MM.1S (cell line): ENCODE results near the gene APOC1.
"Not testable (repeated sequence)": the region's sequence is repeated elsewhere in the genome, so short reads cannot be mapped to it uniquely, and the experiment has no call there.

Experiments used
- DNase-seq: peaks from one replicate; pipeline ENCODE4 v3.0.0-alpha.2; 2015
- H2AFZ ChIP-seq: fragments of 300-600 bp; sonication (generic); 2 replicates; pipeline ENCODE4 v1.6.0; 2016; ENCODE audit warnings: antibody characterized with exemption, low read length
- H3F3A ChIP-seq: fragments of 300-600 bp; sonication (generic); 2 replicates; pipeline ENCODE4 v1.6.1; 2016; ENCODE audit warnings: mild to moderate bottlenecking, antibody characterized with exemption, low read length, moderate library complexity, mixed read lengths; ENCODE audit not compliant: insufficient read depth
- H3K27ac ChIP-seq: fragments of 300-600 bp; sonication (generic); 2 replicates; pipeline ENCODE4 v1.5.1; 2016; ENCODE audit warnings: mild to moderate bottlenecking, low read length
- H3K27me3 ChIP-seq: fragments of 300-600 bp; sonication (generic); replicated peaks from 2 replicates; pipeline ENCODE4 v1.6.0; 2016; ENCODE audit warnings: low read length; ENCODE audit not compliant: insufficient read depth
- H3K36me3 ChIP-seq: fragments of 300-600 bp; sonication (generic); replicated peaks from 2 replicates; pipeline ENCODE4 v1.6.1; 2016; ENCODE audit warnings: mild to moderate bottlenecking, low read length, mixed read lengths; ENCODE audit not compliant: insufficient read depth
- H3K4me1 ChIP-seq: fragments of 300-600 bp; sonication (generic); 2 replicates; pipeline ENCODE4 v1.6.1; 2016; ENCODE audit warnings: low read length, mixed read lengths
- H3K4me2 ChIP-seq: fragments of 300-600 bp; sonication (generic); 2 replicates; pipeline ENCODE4 v1.6.0; 2016; ENCODE audit warnings: low read depth, low read length
- H3K4me3 ChIP-seq: fragments of 300-600 bp; sonication (generic); 2 replicates; pipeline ENCODE4 v1.5.1; 2016; ENCODE audit warnings: low read length, mixed read lengths
- H3K79me2 ChIP-seq: fragments of 300-600 bp; sonication (generic); 2 replicates; pipeline ENCODE4 v1.6.1; 2016; ENCODE audit warnings: mixed run types, low read length, mixed read lengths
- H3K9ac ChIP-seq: fragments of 300-600 bp; sonication (generic); 2 replicates; pipeline ENCODE4 v1.6.1; 2016; ENCODE audit warnings: low read length, mixed read lengths
- H3K9me2 ChIP-seq: fragments of 300-600 bp; sonication (generic); replicated peaks from 2 replicates; pipeline ENCODE4 v1.6.1; 2016; ENCODE audit warnings: mild to moderate bottlenecking, low read length, mixed read lengths; ENCODE audit not compliant: insufficient read depth
- H3K9me3 ChIP-seq: fragments of 300-600 bp; sonication (generic); replicated peaks from 2 replicates; pipeline ENCODE4 v1.6.1; 2016; ENCODE audit warnings: mild to moderate bottlenecking, low read length, mixed read lengths; ENCODE audit not compliant: insufficient read depth
- H4K20me1 ChIP-seq: fragments of 300-600 bp; sonication (generic); 2 replicates; pipeline ENCODE4 v1.6.1; 2016; ENCODE audit warnings: mild to moderate bottlenecking, low read length, moderate library complexity, mixed read lengths; ENCODE audit not compliant: insufficient read depth
- CTCF ChIP-seq: fragments of 300-600 bp; sonication (generic); IDR thresholded peaks from 2 replicates; pipeline ENCODE4 v1.5.1; 2016; ENCODE audit warnings: antibody characterized with exemption, low read length, mixed read lengths
- EZH2 ChIP-seq: fragments of 300-600 bp; sonication (generic); optimal IDR thresholded peaks from 2 replicates; pipeline ENCODE3; 2017; ENCODE audit warnings: low read depth, mild to moderate bottlenecking, antibody characterized with exemption, low read length, mixed read lengths
- EZH2phosphoT487 ChIP-seq: fragments of 300-600 bp; sonication (generic); IDR thresholded peaks from 2 replicates; pipeline ENCODE4 v1.6.1; 2018; ENCODE audit warnings: antibody characterized with exemption, low read length

Gene APOC1

GRCh38 chr19:44908074-44908835, 6.2 kb upstream of the APOC1 start:
- Histone ChIP-seq H3K27ac (no peak overlapping the region), H3K79me2 (no peaks in the 10 kb centered on the region), H3K4me1 (no peaks in the 10 kb centered on the region), H3K9me2 (no peaks in the 10 kb centered on the region), H3K4me3 (no peak overlapping the region), H3K27me3 (peaks cover 56% of the 10 kb centered on the region), H3K4me2 (no peak overlapping the region), H3F3A (0 out of 2 replicates have a peak, but pooled peaks cover 2% of the 10 kb centered on the region), H3K9ac (no peak overlapping the region), H3K36me3 (no peaks in the 10 kb centered on the region), H3K9me3 (no peaks in the 10 kb centered on the region), H2AFZ (no peak overlapping the region), H4K20me1 (no peaks in the 10 kb centered on the region)
- TF ChIP-seq EZH2phosphoT487: no peak
- no peak for TF ChIP-seq CTCF
- TF ChIP-seq EZH2: no peak
- no peak for DNase-seq

GRCh38 chr19:44908836-44909261, 5.6 kb upstream of the APOC1 start:
- Histone ChIP-seq H4K20me1 (no peaks in the 10 kb centered on the region), H3F3A (0 out of 2 replicates have a peak, but pooled peaks cover 2% of the 10 kb centered on the region), H3K27ac (no peak overlapping the region), H2AFZ (no peak overlapping the region), H3K36me3 (no peaks in the 10 kb centered on the region), H3K4me2 (no peak overlapping the region), H3K4me3 (no peak overlapping the region), H3K9me2 (no peaks in the 10 kb centered on the region), H3K9me3 (no peaks in the 10 kb centered on the region), H3K27me3 (peaks cover 56% of the 10 kb centered on the region), H3K79me2 (no peaks in the 10 kb centered on the region), H3K9ac (no peak overlapping the region), H3K4me1 (no peaks in the 10 kb centered on the region)
- no peak for DNase-seq
- TF ChIP-seq EZH2: no peak
- TF ChIP-seq CTCF: no peak
- TF ChIP-seq EZH2phosphoT487: no peak

GRCh38 chr19:44909775-44910174, 4.6 kb upstream of the APOC1 start:
- Histone ChIP-seq H4K20me1 (no peaks in the 10 kb centered on the region), H3K27ac (no peak overlapping the region), H3K36me3 (no peaks in the 10 kb centered on the region), H3K9ac (no peak overlapping the region), H3K79me2 (no peaks in the 10 kb centered on the region), H3K9me2 (no peaks in the 10 kb centered on the region), H3K9me3 (no peaks in the 10 kb centered on the region), H3K4me1 (no peaks in the 10 kb centered on the region), H2AFZ (no peak overlapping the region), H3F3A (no peaks in the 10 kb centered on the region), H3K27me3 (peaks cover 61% of the 10 kb centered on the region), H3K4me3 (no peak overlapping the region), H3K4me2 (no peak overlapping the region)
- TF ChIP-seq EZH2phosphoT487 (no peak), CTCF (no peak), EZH2 (no peak)
- DNase-seq: no peak

- H3K27me3 ChIP-seq: peaks cover 44% of the 10 kb centered on the region
Observed at GRCh38 chr19:44911896-44912295, 2.5 kb upstream of the APOC1 start.

More at GRCh38 chr19:44911896-44912295, 2.5 kb upstream of the APOC1 start:
- H4K20me1 ChIP-seq, H3K27ac ChIP-seq, H2AFZ ChIP-seq, H3K9me2 ChIP-seq, DNase-seq, H3K4me3 ChIP-seq, H3K9me3 ChIP-seq, H3F3A ChIP-seq, H3K4me2 ChIP-seq, H3K4me1 ChIP-seq, H3K36me3 ChIP-seq, H3K79me2 ChIP-seq, H3K9ac ChIP-seq: not testable (repeated sequence)
